Colonic mucosa (tissue), 4 donors: Measurements from ENCODE around the gene TTYH3. TPM values are rescaled to one million over a fixed set of nuclear protein-coding genes. Genes with fewer than 3 reads are reported as not detected.

Experiments used
- DNase-seq: peaks from one replicate; pipeline ENCODE4 v3.0.0-alpha.2; 2020
- H3K27ac ChIP-seq: fragments of 200-600 bp; one replicate; pipeline ENCODE4 v1.8.0; 2021
- H3K27me3 ChIP-seq: fragments of 200-600 bp; one replicate; pipeline ENCODE4 v1.8.0; 2021
- H3K36me3 ChIP-seq: fragments of 200-600 bp; one replicate; pipeline ENCODE4 v1.8.0; 2021
- H3K4me1 ChIP-seq: fragments of 200-600 bp; one replicate; pipeline ENCODE4 v1.8.0; 2021; ENCODE audit warnings: mild to moderate bottlenecking
- H3K4me3 ChIP-seq: fragments of 200-600 bp; one replicate; pipeline ENCODE4 v1.8.0; 2021
- H3K9ac ChIP-seq, 2 donors: one replicate each; pipeline ENCODE4 v1.7.0; 2013; ENCODE audit warnings: control low read depth in 2 of 2, low read depth in 2 of 2, low read length in 2 of 2
- H3K9me3 ChIP-seq: fragments of 200-600 bp; one replicate; pipeline ENCODE4 v1.8.0; 2021
- intact Hi-C: fragments of 100-400 bp; cut with DNase I; formaldehyde crosslinking; loops from one replicate; pipeline ENCODE4 v1.14.1; 2022
- total RNA-seq, 2 donors: library from RNA; stranded (reverse); fragmentation: NEBNext Ultra II Directional in 1 of 2; extraction: Animal tissue kit (Norgen Biotek cat#: 25700) in 1 of 2; gene quantifications; one replicate each; pipeline ENCODE4 v1.2.1, GENCODE V29; 2021
- TF ChIP-seq, protein P1 (sequence below): fragments of 200-600 bp; IDR thresholded peaks from one replicate; pipeline ENCODE4 v1.8.0; 2022; ENCODE audit warnings: antibody characterized with exemption, mild to moderate bottlenecking
- donor health status: healthy.
- donor health status: DM: no; HTN: no; CAD: no.
- donor health status: DM: no; HTN: no; CAD: no.

Gene TTYH3
- total RNA-seq, 2 donors from 2014 or later = 50.0 to 59.5 TPM

DNA sequence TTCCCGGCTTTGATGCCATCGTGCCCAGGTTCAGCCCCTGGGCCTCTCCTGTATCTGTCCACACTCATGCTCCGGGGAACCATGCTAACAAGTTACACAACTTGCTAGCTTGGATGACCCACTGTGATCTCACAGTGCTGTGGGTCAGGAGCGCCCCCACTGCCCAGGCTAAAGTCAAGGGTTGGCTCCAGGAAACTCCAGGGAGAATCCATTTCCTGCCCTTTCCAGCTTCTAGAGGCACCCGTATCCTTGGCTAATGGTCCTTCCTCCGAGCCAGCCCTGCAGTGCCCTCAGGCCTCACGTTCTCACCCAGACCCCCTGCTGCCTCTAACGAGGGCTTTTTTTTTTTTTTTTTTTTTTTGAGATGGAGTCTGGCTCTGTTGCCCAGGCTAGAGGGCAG is 75.7 kb downstream of the TTYH3 start:
- Histone ChIP-seq H3K27me3 (no peaks in the 10 kb centered on the region), H3K9ac (no peak overlapping the region), H3K4me1 (no peaks in the 10 kb centered on the region), H3K9me3 (no peaks in the 10 kb centered on the region), H3K4me3 (no peak overlapping the region), H3K27ac (no peak overlapping the region), H3K36me3 (no peaks in the 10 kb centered on the region)
- intact Hi-C loops = no loop called here
- TF ChIP-seq, protein P1, sequence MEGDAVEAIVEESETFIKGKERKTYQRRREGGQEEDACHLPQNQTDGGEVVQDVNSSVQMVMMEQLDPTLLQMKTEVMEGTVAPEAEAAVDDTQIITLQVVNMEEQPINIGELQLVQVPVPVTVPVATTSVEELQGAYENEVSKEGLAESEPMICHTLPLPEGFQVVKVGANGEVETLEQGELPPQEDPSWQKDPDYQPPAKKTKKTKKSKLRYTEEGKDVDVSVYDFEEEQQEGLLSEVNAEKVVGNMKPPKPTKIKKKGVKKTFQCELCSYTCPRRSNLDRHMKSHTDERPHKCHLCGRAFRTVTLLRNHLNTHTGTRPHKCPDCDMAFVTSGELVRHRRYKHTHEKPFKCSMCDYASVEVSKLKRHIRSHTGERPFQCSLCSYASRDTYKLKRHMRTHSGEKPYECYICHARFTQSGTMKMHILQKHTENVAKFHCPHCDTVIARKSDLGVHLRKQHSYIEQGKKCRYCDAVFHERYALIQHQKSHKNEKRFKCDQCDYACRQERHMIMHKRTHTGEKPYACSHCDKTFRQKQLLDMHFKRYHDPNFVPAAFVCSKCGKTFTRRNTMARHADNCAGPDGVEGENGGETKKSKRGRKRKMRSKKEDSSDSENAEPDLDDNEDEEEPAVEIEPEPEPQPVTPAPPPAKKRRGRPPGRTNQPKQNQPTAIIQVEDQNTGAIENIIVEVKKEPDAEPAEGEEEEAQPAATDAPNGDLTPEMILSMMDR = no peak
- no peak for DNase-seq

DNA sequence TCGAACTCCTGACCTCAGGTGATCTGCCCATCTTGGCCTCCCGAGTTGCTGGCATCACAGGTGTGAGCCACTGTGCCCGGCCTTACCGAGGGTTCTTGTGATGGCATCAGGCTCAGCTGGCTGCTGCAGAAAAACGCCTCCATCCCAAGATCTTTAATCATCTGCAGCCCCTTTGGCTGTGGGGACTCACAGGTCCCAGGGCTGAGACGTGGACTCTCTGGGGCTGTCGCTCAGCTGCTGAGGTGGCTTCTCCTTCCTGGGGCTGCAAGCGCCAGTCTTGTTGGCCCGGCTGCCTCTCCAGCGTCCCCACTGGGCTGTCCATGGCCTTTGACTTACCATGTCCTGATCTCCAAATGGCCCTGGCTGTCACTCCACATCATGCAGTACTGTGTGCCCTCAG is 76.3 kb downstream of the TTYH3 start:
- intact Hi-C loops = no loop called here
- no peak overlapping the region for H3K4me3 ChIP-seq
- H3K9me3 ChIP-seq = no peaks in the 10 kb centered on the region
- no peaks in the 10 kb centered on the region for H3K4me1 ChIP-seq
- DNase-seq = no peak
- H3K36me3 ChIP-seq = no peaks in the 10 kb centered on the region
- no peak overlapping the region for H3K9ac ChIP-seq
- TF ChIP-seq, protein P1 = no peak
- H3K27me3 ChIP-seq = no peaks in the 10 kb centered on the region
- H3K27ac ChIP-seq = no peak overlapping the region

DNA sequence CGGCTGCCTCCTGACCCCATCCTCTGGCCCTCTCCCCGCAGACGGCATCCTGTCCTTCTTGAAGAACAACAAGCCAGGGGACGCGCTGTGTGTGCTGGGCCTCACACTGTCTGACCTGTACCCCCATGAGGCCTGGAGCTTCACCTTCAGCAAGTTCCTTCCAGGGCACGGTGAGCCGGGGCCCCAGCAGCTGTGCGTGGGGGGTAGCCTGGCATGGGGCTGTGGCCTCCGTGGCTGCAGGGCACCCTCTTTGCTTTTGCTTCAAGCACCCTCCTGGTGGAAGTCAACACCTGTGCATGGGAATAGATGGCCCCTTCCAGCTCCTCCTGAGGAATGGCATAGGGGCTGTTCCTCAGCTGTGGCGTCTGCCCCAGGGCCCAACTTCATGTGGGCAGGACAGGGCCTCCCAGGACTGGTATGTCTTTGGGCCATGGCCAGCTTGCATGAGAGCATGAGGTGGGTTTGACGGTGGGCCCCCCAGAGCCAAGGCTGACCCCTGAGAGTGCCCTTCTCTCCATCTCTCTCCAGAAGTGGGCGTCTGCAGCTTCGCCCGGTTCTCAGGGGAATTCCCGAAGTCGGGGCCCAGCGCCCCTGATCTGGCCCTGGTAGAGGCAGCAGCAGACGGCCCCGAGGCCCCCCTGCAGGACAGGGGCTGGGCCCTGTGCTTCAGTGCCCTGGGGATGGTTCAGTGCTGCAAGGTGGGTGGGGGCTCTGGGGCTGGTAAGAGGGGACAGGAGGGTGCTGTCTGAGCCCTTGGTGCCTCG is 76.9 kb downstream of the TTYH3 start:
- Histone ChIP-seq H3K36me3 (no peaks in the 10 kb centered on the region), H3K4me1 (no peaks in the 10 kb centered on the region), H3K27me3 (no peaks in the 10 kb centered on the region), H3K27ac (no peak overlapping the region), H3K9ac (no peak overlapping the region), H3K9me3 (no peaks in the 10 kb centered on the region), H3K4me3 (no peak overlapping the region)
- no peak for DNase-seq
- intact Hi-C loops = no loop called here
- TF ChIP-seq, protein P1 = no peak

DNA sequence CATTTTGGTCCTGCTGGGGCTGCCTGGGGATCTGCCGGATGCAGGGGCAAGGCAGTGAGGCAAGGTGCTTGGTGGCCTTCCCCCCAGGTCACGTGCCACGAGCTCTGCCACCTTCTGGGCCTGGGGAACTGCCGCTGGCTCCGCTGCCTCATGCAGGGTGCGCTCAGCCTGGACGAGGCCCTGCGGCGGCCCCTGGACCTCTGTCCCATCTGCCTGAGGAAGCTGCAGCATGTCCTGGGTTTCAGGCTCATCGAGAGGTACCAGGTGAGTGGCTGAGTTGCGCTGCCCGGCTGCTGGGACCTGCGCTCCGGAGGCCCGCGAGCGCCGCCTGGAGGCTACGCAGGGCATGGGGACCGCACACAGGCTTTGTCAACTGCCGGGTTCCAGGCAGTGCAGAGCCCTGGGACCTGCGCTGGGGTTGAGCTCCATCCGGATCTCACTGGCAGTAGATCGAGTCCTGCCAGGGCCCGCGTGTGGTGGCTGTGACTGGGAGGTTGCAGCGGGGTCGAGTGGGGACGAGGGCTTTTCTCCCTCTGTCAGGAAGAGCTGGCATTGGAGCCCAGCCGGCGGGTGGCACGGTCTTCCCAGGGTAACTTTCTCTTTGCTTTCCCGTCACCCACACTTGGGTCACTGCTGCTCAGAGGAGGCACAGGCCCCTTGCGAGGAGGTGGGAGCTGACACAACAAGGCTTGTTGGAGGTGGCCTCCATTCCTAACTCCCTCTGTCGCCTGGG is 77.9 kb downstream of the TTYH3 start:
- Histone ChIP-seq H3K9ac (peak overlapping the region; percentile 30 to 38), H3K9me3 (no peaks in the 10 kb centered on the region), H3K27ac (no peak overlapping the region), H3K4me1 (no peaks in the 10 kb centered on the region), H3K4me3 (no peak overlapping the region), H3K27me3 (no peaks in the 10 kb centered on the region), H3K36me3 (no peaks in the 10 kb centered on the region)
- TF ChIP-seq, protein P1 = peak; percentile 91
- intact Hi-C loops = no loop called here
- peak; percentile 76 for DNase-seq

DNA sequence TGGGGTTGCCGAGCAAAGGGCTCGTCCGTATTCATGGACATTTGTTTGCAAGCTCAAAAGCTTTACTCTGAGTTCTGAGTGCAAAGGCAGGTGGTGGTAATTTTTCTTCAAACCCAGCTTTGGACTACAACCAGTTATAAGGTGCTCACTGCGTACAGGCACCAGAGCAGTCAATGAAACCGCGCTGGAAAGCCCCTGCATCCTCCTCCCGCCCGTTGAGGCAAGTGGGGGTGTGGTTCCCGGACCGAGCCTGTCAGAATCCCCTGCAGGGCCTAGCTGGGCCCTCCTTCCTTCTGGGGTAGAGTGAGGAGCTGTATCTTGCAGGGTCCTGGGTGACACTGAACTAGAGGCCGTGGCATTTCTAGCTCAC is 78.5 kb downstream of the TTYH3 start:
- intact Hi-C loops = no loop called here
- Histone ChIP-seq H3K4me1 (no peaks in the 10 kb centered on the region), H3K27ac (no peak overlapping the region)

More for the DNA sequence above, 78.5 kb downstream of the TTYH3 start:
- TF ChIP-seq, protein P1 = no peak
- no peak for DNase-seq
- Histone ChIP-seq H3K9ac (peak overlapping the region in 1 of 2 donors; percentile 38), H3K9me3 (no peaks in the 10 kb centered on the region), H3K36me3 (no peaks in the 10 kb centered on the region), H3K27me3 (no peaks in the 10 kb centered on the region), H3K4me3 (no peak overlapping the region)
